Renal cortex interstitium (tissue), 11 donors: Measurements from ENCODE around the gene KCNIP3. TPM values are rescaled to one million over a fixed set of nuclear protein-coding genes. Genes with fewer than 3 reads are reported as not detected.

Source experiments
- DNase-seq, 11 donors: peaks; one replicate each; pipeline ENCODE4 v3.0.0-alpha.2; 2013; ENCODE audit warnings: low read depth in 9 of 11, low spot score in 4 of 11; ENCODE audit errors: extremely low read depth in 1 of 11
- polyA plus RNA-seq, 3 donors: library from polyadenylated mRNA; unstranded; fragments of 120-200 nt; gene quantifications; one replicate each; pipeline ENCODE4 v1.2.1, GENCODE V29; 2013; ENCODE audit not compliant: insufficient read length in 3 of 3

Gene KCNIP3
- polyA plus RNA-seq, 3 donors: 12.4 to 22.4 (median 16.5) TPM

DNA sequence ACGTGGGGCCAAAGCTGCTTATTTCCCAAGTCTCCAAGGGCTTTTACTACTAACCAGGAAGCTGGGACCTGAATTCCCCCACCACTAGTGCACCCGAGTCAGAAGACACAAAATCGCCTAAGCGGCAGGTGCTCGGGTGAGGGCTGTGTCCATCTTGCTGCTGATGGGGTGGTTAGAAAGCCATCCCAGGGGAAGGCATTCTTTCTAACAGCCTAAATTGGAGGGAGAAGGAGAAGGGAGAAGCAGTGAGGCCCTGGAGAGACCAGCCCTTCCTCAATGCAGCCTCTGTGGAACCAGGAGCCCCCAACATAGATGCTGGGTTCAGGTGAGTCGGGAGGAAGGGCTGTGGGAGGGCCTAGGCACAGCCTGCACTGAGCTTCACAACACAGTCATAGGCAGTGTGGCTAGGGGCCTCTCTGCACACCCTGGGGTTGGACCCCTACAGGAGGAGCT is 24.8 kb upstream of the KCNIP3 start:
- DNase-seq: no peak

DNA sequence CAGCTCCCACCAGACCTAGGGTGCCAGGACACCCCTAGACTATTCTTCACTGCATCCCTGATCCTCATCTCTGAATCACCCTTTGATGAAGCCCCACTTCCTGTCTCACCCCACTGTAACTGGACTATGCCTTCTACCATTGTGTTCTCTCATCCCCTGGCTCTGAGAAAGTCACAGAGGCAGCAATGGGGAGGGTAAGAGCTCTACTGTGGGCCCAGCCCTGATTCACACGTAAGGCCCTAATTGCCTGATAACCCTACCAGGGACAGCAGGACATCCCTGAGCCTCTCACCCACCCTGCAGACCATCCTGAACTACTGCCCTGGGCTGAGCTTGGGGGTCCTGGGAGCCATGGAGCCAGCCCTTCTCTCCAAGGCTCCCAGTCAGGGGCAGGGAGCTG is 24.4 kb upstream of the KCNIP3 start:
- DNase-seq: no peak

DNA sequence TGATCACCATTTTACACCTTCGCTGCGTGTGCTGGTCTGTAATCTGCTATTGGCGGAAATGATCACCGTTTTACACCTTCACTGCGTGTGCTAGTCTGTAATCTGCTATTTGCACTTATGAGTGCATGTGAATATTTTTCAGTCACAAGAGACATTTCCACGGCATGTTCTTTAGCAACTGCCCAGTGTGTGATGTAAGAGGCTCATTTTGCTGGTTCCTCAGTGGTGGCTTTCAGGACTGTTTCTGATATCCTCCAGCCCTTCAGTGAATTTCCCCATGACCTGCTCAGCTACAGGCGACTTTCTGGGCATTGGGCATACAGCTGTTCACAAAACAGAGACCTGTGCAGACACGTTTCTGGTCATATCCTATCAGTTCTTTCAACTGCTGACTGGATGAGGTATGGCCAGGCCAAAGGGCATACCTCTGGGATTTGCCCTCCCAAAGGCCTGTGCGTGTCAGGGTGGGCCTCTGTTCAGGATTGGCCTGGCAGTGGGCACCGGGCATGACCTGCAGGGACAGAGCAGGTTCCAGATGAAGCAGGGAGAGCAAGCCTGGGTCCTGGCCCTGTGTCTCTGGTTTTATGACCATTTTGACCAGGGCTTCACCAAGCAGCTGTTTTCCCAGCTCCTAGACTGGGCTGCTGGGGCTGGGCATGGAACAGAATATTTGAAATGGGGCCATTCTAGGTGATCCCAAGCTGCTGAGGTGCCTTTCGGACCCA is 23.4 kb upstream of the KCNIP3 start:
- no peak for DNase-seq

DNA sequence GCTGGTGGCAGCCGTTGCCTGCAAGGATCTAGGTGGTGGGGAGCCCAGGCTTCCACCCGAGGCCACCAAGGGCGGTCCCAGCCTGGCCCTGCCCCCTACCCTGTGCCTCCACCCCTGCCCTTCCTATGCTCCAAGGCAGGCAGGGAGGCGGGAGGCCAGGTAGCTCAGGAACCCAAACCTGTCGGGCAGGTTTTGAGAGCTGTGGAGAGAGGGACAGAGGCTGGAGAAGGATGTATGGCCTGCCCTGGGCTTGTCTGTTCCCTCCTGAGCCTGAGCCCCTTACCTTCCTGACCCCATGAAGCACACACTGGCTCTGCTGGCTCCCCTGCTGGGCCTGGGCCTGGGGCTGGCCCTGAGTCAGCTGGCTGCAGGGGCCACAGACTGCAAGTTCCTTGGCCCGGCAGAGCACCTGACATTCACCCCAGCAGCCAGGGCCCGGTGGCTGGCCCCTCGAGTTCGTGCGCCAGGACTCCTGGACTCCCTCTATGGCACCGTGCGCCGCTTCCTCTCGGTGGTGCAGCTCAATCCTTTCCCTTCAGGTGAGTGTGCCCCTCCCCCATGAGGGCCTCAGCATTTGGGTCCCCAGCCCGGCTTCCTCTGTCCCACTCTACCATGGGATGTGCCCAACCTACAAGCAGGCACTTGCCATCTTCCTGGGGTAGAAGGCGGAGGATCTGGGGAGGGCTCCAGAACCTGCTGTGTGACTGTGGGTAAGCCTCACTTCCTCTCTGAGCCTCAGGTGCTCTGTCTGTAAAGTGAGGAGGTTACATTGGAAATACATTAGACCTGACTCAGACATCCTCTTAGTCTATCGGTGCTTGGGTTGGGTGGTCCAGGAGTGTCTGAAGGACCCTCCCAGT is 22.6 kb upstream of the KCNIP3 start, which contains the start of gene PROM2:
Gene PROM2, plus strand, starts transcription at position 159 of the 860 bp plus-strand sequence. Its CDS starts 137 bp downstream, at position 296.
- peak in 6 of 11 donors; percentile 49 to 81 (median 59) for DNase-seq

DNA sequence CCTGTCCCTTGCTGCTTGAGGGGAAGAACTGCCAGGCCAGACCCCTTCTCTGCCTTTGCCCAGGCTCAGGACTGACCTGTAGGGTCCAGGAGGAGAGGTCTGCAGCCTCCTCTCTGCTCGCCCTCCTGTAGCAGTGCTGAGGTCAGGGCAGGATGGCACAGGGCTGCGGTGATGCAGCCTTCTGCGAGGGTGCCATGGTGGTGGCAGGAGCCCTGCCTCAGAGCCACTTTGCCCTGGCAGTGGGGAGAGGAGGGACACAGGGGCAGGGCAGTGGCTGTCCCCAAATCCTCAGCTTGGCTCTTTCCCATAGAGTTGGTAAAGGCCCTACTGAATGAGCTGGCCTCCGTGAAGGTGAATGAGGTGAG is 22.0 kb upstream of the KCNIP3 start:
- no peak for DNase-seq

DNA sequence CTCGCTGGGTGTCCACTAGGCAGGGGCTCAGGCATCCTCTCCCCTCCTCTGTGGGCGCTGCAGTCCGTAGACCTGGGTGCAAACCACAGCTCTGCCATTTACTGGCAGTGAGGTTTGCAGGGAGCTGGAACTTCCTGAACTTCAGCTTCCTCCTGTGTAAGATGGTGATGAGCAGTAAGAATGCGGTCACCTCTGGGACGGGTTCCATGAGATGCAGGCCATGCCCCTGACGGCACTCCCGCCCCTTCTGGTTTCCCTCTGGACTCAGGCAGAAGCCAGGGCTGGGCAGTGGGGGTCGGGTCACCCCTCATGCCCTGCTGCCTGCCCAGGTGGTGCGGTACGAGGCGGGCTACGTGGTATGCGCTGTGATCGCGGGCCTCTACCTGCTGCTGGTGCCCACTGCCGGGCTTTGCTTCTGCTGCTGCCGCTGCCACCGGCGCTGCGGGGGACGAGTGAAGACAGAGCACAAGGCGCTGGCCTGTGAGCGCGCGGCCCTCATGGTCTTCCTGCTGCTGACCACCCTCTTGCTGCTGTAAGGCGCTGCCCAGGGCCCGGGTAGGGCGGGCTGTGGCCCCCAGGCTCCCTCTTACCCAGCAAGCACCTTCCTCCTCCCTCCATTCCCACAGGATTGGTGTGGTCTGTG is 21.4 kb upstream of the KCNIP3 start:
- no peak for DNase-seq

DNA sequence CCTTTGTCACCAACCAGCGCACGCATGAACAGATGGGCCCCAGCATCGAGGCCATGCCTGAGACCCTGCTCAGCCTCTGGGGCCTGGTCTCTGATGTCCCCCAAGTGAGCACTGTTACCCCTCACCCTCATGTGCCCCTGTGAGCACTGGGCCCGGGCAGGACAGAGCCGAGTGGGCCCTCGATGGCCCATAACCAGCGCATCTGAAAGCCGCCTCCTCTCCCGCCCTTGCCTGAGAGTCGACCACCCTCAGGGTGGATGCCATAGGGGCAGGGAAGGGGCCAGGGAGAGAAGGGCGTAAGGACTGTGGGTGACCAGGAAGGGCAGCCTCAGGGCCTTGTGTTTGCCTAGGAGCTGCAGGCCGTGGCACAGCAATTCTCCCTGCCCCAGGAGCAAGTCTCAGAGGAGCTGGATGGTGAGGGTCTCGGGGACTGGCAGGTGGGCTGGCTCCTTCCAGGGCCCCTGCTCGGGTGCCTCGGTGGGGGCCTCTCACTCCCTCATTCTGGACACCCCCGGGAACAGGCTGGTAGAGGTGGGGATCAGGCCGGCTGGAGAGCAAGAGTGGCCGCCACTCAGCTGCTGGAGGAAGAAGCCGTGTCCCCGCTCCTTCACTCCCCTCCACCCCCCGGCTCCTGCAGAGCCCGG is 20.8 kb upstream of the KCNIP3 start:
- no peak for DNase-seq

DNA sequence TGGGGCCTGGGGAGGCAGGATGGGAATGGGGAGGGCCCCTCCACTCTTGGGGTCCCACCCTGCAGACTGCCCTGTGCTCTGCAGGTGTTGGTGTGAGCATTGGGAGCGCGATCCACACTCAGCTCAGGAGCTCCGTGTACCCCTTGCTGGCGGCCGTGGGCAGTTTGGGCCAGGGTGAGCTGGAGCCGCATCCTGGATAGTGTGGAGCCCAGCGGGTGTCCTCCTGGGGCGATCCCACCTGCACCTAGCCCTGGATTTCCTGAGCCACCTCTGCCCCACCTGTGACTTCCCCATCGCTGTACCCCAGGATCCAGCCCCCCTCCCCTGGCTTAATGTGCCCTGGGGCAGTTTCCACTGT is 20.3 kb upstream of the KCNIP3 start:
- no peak for DNase-seq

DNA sequence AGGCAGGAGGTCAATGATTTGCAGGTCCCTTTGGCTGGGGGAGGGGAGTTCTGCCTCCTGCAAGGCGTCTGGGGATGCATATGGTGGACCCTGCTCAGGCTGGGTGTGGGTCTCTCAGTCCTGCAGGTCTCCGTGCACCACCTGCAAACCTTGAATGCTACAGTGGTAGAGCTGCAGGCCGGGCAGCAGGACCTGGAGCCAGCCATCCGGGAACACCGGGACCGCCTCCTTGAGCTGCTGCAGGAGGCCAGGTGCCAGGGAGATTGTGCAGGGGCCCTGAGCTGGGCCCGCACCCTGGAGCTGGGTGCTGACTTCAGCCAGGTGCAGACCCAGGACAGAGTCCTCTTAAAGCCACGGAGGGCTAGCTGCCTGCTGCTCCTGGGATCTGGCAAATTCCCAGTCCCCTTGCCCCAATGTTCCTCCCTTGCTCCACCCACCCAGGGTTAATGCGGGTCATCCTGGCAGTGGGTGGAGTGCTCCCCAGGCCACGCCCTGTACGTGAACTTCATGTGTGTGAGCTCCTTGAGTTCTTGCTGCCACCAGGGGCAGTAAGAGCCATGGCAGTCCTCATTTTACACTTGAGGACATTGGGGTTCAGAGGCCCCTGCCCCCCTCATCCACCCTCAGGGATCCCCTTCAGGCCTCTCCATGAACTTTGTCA is 19.8 kb upstream of the KCNIP3 start:
- DNase-seq: no peak

DNA sequence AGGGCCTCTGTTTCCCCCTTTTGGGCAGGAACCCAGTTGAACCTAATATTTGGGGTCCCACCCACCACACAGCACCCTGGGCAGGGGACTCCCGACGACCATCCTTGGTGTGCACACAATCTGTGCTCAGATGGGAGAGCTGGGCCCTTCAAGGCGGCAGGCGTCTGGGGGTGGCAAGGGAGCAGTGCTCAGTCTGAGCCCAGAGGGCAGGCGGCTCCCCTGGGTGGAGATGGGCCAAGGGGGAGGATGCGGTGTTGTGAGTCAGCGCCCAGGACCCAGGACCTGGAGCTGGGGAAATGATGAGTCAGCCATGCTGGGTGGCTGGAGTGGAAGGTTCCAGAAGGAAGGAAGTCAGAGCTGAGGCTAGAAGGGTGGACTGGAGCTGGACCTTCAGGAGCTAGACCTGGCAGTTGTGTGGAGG is 19.1 kb upstream of the KCNIP3 start:
- DNase-seq: no peak

DNA sequence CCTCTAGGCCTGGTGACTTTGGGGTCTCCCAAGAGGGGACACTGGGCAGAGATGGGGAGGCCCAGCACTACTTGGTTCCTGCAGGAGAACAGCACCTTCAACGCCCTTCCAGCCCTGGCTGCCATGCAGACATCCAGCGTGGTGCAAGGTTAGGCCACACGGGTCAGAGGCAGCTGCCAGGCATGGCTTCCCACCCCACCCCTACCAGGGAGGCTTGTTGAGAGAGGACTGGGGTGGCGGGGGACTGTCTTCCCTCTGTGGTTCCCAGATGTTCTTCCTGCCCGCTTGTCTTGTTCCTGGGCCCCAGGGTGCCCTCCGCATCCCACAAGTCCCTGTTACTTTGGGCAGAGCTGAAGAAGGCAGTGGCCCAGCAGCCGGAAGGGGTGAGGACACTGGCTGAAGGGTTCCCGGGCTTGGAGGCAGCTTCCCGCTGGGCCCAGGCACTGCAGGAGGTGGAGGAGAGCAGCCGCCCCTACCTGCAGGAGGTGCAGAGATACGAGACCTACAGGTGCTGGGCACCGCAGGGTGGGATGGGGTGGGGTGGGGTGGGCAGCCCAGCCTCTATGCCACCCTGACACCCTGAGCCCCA is 18.4 kb upstream of the KCNIP3 start:
- DNase-seq: no peak

DNA sequence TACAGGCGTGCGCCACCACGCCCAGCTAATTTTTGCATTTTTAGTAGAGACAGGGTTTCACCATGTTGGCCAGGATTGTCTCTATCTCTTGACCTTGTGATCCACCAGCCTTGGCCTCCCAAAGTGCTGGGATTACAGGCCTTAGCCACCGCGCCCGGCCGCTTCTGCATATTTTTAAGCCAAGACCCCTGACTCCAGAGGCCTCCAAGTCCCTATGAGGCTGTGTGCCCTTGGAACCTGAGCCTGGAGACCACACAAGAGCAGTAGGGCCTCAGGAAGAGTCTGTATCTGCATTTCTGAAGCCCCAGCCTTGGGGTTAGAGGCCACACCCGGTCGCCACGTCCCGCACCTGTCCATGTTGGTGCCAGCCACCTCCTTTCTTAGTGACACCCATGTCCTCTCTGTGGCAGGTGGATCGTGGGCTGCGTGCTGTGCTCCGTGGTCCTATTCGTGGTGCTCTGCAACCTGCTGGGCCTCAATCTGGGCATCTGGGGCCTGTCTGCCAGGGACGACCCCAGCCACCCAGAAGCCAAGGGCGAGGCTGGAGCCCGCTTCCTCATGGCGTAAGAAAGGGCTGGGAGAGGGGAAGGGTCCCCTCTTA is 17.6 kb upstream of the KCNIP3 start:
- no peak for DNase-seq

DNA sequence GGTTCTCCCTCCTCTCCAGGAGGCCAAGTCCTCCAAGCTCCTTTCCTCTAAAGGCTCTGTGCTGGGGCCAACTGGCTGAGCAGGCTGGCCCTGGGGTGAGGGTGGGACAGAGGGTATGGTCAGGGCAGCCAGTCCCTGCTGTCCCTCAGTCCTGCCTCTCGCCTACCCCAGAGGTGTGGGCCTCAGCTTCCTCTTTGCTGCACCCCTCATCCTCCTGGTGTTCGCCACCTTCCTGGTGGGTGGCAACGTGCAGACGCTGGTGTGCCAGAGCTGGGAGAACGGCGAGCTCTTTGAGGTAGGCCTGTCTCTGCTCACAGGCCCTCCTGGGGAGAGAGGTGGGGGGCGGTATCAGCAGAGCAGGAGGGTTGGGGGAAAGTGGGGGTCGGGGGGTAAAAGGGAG is 16.1 kb upstream of the KCNIP3 start:
- no peak for DNase-seq

DNA sequence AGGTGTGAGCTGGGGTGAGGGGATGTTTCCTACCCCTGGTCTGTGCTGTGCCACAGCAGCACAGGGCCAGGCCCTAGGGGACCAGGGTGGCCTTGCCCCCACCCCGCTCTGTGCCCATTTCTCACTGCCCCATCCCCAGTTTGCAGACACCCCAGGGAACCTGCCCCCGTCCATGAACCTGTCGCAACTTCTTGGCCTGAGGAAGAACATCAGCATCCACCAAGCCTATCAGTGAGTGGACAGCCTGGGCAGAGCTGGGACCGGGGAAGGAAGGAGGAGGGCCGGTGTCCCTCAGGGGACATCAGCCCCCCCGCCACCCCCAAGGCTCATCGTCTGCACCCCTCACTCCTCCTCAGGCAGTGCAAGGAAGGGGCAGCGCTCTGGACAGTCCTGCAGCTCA is 15.4 kb upstream of the KCNIP3 start:
- no peak for DNase-seq

DNA sequence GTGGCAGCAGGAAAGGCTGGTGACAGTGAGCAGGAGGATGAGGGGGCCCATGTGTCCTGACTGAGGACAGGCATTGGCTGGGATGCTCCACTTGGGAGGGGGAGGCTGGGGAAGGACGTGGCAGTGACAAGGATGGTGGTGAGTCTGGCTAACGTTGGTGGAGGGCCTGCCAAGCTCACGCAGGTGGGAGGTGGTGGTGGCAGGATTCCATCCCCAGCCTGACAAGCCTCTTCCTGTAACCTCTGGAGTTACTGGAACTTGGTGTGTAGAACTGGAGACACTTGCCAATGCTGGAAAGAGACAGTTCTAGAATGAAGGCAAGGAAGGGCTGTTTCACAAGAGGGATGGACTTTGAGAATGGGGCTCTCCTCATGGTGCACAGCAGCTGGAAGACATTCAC is 14.7 kb upstream of the KCNIP3 start:
- no peak for DNase-seq

DNA sequence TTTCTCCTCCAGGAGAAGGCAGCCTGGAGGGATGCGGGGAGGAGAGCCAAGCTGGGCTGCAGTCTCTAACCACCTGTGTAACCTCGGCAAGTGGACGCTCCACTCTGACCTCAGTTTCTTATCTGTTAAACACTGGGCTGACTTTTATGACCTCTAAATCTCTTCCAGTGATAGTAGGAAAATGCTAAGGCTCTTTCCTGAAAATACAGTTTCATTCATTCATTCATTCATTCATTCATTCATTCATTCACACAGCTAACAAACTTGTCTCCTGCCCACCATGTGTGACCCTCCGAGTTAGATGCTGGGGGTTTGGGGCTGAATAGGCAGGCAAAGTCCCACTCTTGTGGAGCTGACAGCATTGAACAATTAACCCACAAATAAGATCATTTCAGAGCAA is 13.6 kb upstream of the KCNIP3 start:
- no peak for DNase-seq

DNA sequence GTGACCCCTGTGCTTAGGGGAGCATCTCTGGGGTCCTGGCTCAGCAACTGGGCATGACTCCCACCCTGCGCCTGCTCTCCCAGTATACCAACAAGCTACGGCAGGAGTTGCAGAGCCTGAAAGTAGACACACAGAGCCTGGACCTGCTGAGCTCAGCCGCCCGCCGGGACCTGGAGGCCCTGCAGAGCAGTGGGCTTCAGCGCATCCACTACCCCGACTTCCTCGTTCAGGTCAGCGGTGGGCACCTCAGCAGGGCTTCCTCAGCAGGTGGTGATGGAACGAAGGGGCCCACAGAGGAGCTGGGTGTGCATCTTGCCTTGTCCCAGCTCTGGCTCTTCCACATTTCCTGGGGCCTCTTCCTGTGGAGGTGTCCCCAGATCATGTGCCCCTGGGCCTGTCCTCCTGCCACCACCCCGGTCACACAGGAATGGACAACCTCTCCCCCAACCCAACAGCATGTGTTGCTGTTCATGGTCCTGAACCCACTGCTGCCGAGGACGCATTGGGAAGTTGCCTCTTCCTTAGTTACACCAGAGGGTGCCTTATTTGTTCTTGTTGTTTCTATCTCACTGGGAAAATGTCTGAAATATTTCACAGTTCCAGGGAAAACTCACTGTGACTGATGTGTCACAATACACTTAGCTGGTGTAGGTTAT is 12.1 kb upstream of the KCNIP3 start:
- no peak for DNase-seq

DNA sequence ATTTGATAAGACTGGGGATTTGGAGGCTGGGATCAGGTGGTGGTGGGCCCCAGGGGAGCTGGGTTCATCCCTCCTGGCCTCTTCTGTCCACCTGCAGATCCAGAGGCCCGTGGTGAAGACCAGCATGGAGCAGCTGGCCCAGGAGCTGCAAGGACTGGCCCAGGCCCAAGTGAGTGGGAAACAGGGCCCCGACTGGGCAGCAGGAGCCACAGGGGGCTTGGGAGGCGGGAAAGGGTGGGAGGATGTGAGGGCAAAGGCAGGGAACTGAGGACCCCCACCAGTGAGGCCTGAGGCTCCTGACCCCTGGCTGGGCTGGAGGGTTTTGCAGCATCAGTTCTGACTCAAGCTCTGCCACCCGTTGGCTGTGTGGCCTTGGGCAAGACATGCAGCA is 11.6 kb upstream of the KCNIP3 start:
- no peak for DNase-seq
